A673 (cell line): ENCODE data around the gene TTLL6. TPM values are rescaled to one million over a fixed set of nuclear protein-coding genes. Genes with fewer than 3 reads are reported as not detected.

Source experiments
- BruUV-seq: library from RNA; stranded (reverse); fragments of 400-500 nt; replicated peaks from 2 replicates; lab custom pipeline; 2021; lab: Mats Ljungman, UMichigan
- CTCF ChIA-PET: fragments of 300-600 bp; sonication (Branson Sonifier 250); formaldehyde crosslinking; loops from one replicate; lab custom pipeline; 2022; ENCODE audit warnings: antibody characterized with exemption; lab: Charles Lee
- POLR2A ChIA-PET: fragments of 300-600 bp; sonication (Branson Sonifier 250); formaldehyde crosslinking; loops from one replicate; lab custom pipeline; 2022; ENCODE audit warnings: antibody characterized with exemption; ENCODE audit not compliant: low non-redundant PET; lab: Charles Lee
- DNase-seq: peaks from one replicate; pipeline ENCODE4 v3.0.0-alpha.2; 2015; ENCODE audit warnings: low spot score
- H3K27ac ChIP-seq: fragments of 200-600 bp; sonication (generic); 2 replicates; pipeline ENCODE4 v1.5.1; 2016; ENCODE audit warnings: mixed run types, low read depth, mild to moderate bottlenecking, mixed read lengths, antibody characterized with exemption, low read length; ENCODE audit not compliant: poor library complexity, severe bottlenecking
- H3K27me3 ChIP-seq: fragments of 200-600 bp; sonication (generic); replicated peaks from 2 replicates; pipeline ENCODE4 v1.6.1; 2017; ENCODE audit warnings: mixed run types, low read depth, mild to moderate bottlenecking, mixed read lengths, antibody characterized with exemption, low read length; ENCODE audit not compliant: insufficient read depth, poor library complexity
- H3K36me3 ChIP-seq: fragments of 200-600 bp; sonication (generic); 2 replicates; pipeline ENCODE4 v1.6.1; 2016; ENCODE audit warnings: mixed run types, mild to moderate bottlenecking, mixed read lengths, antibody characterized with exemption, low read length; ENCODE audit not compliant: insufficient read depth, poor library complexity, severe bottlenecking
- H3K4me1 ChIP-seq: fragments of 200-600 bp; sonication (generic); 2 replicates; pipeline ENCODE4 v1.6.1; 2017; ENCODE audit warnings: mixed run types, mild to moderate bottlenecking, mixed read lengths, antibody characterized with exemption, low read length; ENCODE audit not compliant: insufficient read depth, poor library complexity, severe bottlenecking
- H3K4me3 ChIP-seq: fragments of 200-600 bp; sonication (generic); 2 replicates; pipeline ENCODE4 v1.5.1; 2016; ENCODE audit warnings: low read depth, mixed run types, mild to moderate bottlenecking, mixed read lengths, low read length; ENCODE audit not compliant: poor library complexity, severe bottlenecking
- H3K9me3 ChIP-seq: fragments of 200-600 bp; sonication (generic); 2 replicates; pipeline ENCODE4 v1.6.1; 2016; ENCODE audit warnings: mixed run types, low read depth, mild to moderate bottlenecking, mixed read lengths, antibody characterized with exemption, low read length; ENCODE audit not compliant: poor library complexity, severe bottlenecking
- CTCF ChIP-seq: fragments of 300-800, 200-600 bp; sonication (generic); conservative IDR thresholded peaks from 2 replicates; pipeline ENCODE4 v1.5.1; 2017; ENCODE audit warnings: low read depth, mild to moderate bottlenecking, antibody characterized with exemption, low read length, moderate library complexity, mixed read lengths
- EZH2 ChIP-seq: fragments of 200-600 bp; sonication (generic); IDR thresholded peaks from 2 replicates; pipeline ENCODE4 v1.6.1; 2017; ENCODE audit warnings: borderline replicate concordance, low read depth, mild to moderate bottlenecking, mixed read lengths, antibody characterized with exemption, low read length; ENCODE audit not compliant: poor library complexity, severe bottlenecking
- intact Hi-C: fragments of 100-400 bp; cut with micrococcal nuclease; formaldehyde crosslinking; loops from one replicate; pipeline ENCODE4 v1.10.0; 2022; ENCODE audit not compliant: unreplicated experiment
- total RNA-seq: library from RNA; stranded (reverse); gene quantifications from 2 replicates; pipeline ENCODE4 v1.2.3, GENCODE V29; 2021

Gene TTLL6
- total RNA-seq, 1 experiment from 2014 or later: 2.3 TPM

- CTCF ChIA-PET: interaction anchor here (1.1 kb wide), 1 partner anchor 116 kb away, joined by 3 read pairs; no protein-coding TSS in a partner anchor
- no peak overlapping the region for H3K4me3 ChIP-seq
- H3K36me3 ChIP-seq: no peaks in the 10 kb centered on the region
- H3K4me1 ChIP-seq: peaks cover 9% of the 10 kb centered on the region
- H3K27me3 ChIP-seq: no peaks in the 10 kb centered on the region
- intact Hi-C loops: no loop called here
- no peak overlapping the region for H3K27ac ChIP-seq
- TF ChIP-seq CTCF (no peak), EZH2 (no peak)
- no peaks in the 10 kb centered on the region for H3K9me3 ChIP-seq
- no TSS peak for BruUV-seq
- no peak for DNase-seq
- POLR2A ChIA-PET: no interaction called here
Measured at GRCh38 chr17:48787828-48788227, 29.2 kb downstream of the TTLL6 start.

GRCh38 chr17:48779421-48779820 lies 37.6 kb downstream of the TTLL6 start:
- DNase-seq: no peak
- Histone ChIP-seq H3K27me3 (no peaks in the 10 kb centered on the region), H3K9me3 (no peaks in the 10 kb centered on the region), H3K36me3 (no peaks in the 10 kb centered on the region), H3K27ac (no peak overlapping the region), H3K4me1 (no peaks in the 10 kb centered on the region), H3K4me3 (no peak overlapping the region)
- intact Hi-C loops: no loop called here
- ChIA-PET POLR2A (no interaction called here), CTCF (no interaction called here)
- TF ChIP-seq EZH2 (no peak), CTCF (no peak)
- BruUV-seq: no TSS peak

- no TSS peak for BruUV-seq
- ChIA-PET POLR2A (no interaction called here), CTCF (no interaction called here)
- DNase-seq: no peak
- Histone ChIP-seq H3K9me3 (no peaks in the 10 kb centered on the region), H3K4me3 (no peak overlapping the region), H3K4me1 (no peaks in the 10 kb centered on the region), H3K36me3 (no peaks in the 10 kb centered on the region), H3K27me3 (no peaks in the 10 kb centered on the region), H3K27ac (no peak overlapping the region)
- intact Hi-C loops: no loop called here
- TF ChIP-seq EZH2 (no peak), CTCF (no peak)
Measured at GRCh38 chr17:48776602-48777001, 40.4 kb downstream of the TTLL6 start.
